Stimulated activated CD4-positive, alpha-beta T cell treated with anti-CD3 and anti-CD28 coated beads, Interleukin-1b, Interleukin-23, amount 100 ng/mL, for 4 hours (primary cell): ENCODE data around the gene DROSHA.
"Not testable (repeated sequence)": the region's sequence is repeated elsewhere in the genome, so short reads cannot be mapped to it uniquely, and the experiment has no call there.

ENCODE experiments used
- DNase-seq, 2 donors: peaks; one replicate each; pipeline ENCODE4 v3.0.0-alpha.2; 2020; ENCODE audit warnings: low read depth in 2 of 2

The DROSHA gene

GRCh38 chr5:31415960-31416359, 115.9 kb downstream of the DROSHA start:
- DNase-seq = no peak

GRCh38 chr5:31415009-31415923, 116.6 kb downstream of the DROSHA start:
- DNase-seq = no peak

GRCh38 chr5:31413030-31413812, 118.7 kb downstream of the DROSHA start:
- no peak for DNase-seq

GRCh38 chr5:31412324-31412723, 119.6 kb downstream of the DROSHA start:
- no peak for DNase-seq

- DNase-seq = no peak
Measured at GRCh38 chr5:31410089-31410488, 121.8 kb downstream of the DROSHA start.

GRCh38 chr5:31408814-31409213, 123.1 kb downstream of the DROSHA start:
- no peak for DNase-seq

- no peak for DNase-seq
Measured at GRCh38 chr5:31407921-31408693, 123.8 kb downstream of the DROSHA start.

GRCh38 chr5:31404325-31404724, 127.6 kb downstream of the DROSHA start:
- no peak for DNase-seq

- no peak for DNase-seq
Measured at GRCh38 chr5:31401691-31402090, 130.2 kb downstream of the DROSHA start.

GRCh38 chr5:31397926-31398557, 133.9 kb downstream of the DROSHA start:
- no peak for DNase-seq

- no peak for DNase-seq
Measured at GRCh38 chr5:31396611-31397295, 135.1 kb downstream of the DROSHA start.

GRCh38 chr5:31395450-31396045, 136.3 kb downstream of the DROSHA start:
- DNase-seq = not testable (repeated sequence)

GRCh38 chr5:31393126-31393525, 138.8 kb downstream of the DROSHA start:
- DNase-seq = no peak

GRCh38 chr5:31392061-31392460, 139.8 kb downstream of the DROSHA start:
- no peak for DNase-seq

GRCh38 chr5:31390256-31390655, 141.6 kb downstream of the DROSHA start:
- no peak for DNase-seq

GRCh38 chr5:31385774-31386537, 145.9 kb downstream of the DROSHA start:
- DNase-seq = no peak

GRCh38 chr5:31383734-31384133, 148.2 kb downstream of the DROSHA start:
- DNase-seq = no peak

GRCh38 chr5:31382051-31382878, 149.6 kb downstream of the DROSHA start:
- no peak for DNase-seq

GRCh38 chr5:31381299-31381698, 150.6 kb downstream of the DROSHA start:
- no peak for DNase-seq
